Breast epithelium (tissue), 3 donors: ENCODE measurements around the gene CCDC70.

Experiments used
- CTCF ChIP-seq, 3 donors: fragments of 450-650 bp; IDR thresholded peaks; one replicate each; pipeline ENCODE4 v1.5.1; 2016 to 2017; ENCODE audit warnings: antibody characterized with exemption in 3 of 3, mild to moderate bottlenecking in 3 of 3, moderate library complexity in 3 of 3
- POLR2AphosphoS5 ChIP-seq, 3 donors: sonication (generic); formaldehyde crosslinking; IDR thresholded peaks; one replicate each; pipeline ENCODE4 v1.6.1; 2017; ENCODE audit warnings: antibody characterized with exemption in 3 of 3

GRCh38 chr13:51818276-51818675 is 43.5 kb upstream of the CCDC70 start:
- TF ChIP-seq POLR2AphosphoS5 (IDR thresholded peaks at IDR 0.05) (no peak), CTCF (IDR thresholded peaks at IDR 0.05) (no peak)
